ENCODE measurements around the gene HYDIN.
"Not testable (repeated sequence)": the region's sequence is repeated elsewhere in the genome, so short reads cannot be mapped to it uniquely, and the experiment has no call there.

Gene HYDIN

GRCh38 chr16:70930757-70931156, 299.8 kb downstream of the HYDIN start:
- H3K27ac ChIP-seq = not testable (repeated sequence)

- H3K27ac ChIP-seq = peak overlapping the region; percentile 57; the same call in 1 of the 2 replicates
These were observed 308.4 kb downstream of the HYDIN start for GRCh38 chr16:70922164-70922563.

DNA sequence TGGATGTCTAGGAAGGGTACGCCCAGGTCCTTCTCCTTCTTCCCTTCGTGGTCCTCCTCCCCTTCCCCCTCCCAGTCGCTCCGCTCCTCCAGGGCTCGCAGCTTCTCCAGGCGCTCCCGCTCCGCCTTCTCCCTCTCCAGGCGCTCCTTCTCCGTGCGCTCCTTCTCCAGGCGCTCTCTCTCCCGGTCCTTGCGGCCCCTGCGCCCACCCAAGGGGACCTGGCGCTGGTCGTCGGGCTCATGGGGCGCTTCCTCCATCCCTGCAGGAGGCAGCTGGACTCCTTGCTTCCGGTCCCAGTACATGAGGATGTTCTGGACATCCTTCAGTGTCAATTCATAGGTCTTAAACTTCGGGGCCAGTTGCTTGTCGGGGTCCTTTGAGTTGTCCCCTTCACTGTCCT, 309.9 kb downstream of the HYDIN start:
- not testable (repeated sequence) for H3K27ac ChIP-seq

DNA sequence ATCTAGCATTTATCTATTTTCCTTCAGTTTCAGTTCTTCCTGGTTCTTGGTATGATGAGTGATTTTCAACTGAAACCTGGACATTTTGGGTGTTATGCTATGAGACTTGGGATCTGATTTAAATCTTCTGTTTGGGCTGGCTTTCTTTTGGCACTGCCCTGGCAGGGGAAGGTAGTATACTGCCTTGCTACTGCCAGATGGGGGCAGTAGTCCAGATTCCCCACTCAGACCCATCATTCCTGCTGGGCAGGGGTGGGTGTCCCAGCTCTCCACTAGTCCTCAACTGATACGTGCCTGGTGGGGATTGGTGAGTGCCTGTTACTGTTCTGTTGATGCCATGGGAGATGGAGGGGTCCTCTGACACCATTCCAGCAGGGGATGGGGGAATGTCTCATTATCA, 342.3 kb downstream of the HYDIN start:
- not testable (repeated sequence) for H3K27ac ChIP-seq

DNA sequence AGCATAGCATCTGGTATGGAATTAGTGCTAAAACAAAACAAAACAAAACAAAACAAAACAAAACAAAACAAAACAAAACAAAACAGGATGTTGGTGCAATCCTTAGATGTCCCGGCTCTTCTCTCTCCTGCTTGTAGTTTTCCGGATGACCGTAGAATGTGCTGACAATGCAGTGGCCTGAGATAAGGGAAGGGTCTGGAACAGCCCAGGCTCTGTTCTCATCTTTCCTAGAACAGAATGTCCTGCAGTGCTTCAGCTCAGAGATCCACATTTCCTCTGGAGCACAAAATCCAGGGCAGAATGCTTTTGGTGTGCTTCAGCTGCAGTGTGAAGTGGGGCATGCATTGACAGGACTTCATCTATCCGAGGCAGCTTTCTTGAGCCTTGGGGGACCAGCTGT, 345.9 kb downstream of the HYDIN start:
- not testable (repeated sequence) for H3K27ac ChIP-seq

- not testable (repeated sequence) for H3K27ac ChIP-seq
These were observed 348.2 kb downstream of the HYDIN start for GRCh38 chr16:70882311-70882710.

- H3K27ac ChIP-seq = not testable (repeated sequence)
These were observed 352.6 kb downstream of the HYDIN start for GRCh38 chr16:70877895-70878294.

DNA sequence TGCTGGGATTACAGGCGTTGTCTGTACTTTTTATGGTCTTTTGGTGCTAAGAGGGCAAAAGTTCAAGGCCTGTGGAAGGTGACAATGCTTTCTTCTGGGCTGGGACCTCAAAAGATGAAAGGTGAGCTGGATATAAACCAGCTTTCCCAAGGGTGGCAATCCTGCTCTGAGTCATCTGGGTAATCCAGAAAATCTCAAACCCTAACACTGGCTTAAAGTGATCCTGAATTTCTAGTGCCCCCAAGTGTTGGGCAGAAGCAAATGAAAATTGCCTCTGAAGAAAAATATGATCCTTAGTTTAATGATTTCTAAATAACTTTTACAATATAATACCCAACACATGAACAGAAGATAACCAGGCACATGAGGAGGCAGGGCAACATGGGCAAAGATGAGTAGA, 354.1 kb downstream of the HYDIN start:
- not testable (repeated sequence) for H3K27ac ChIP-seq

- not testable (repeated sequence) for H3K27ac ChIP-seq
These were observed 365.8 kb downstream of the HYDIN start for GRCh38 chr16:70864698-70865097.

- H3K27ac ChIP-seq = not testable (repeated sequence)
These were observed 368.5 kb downstream of the HYDIN start for GRCh38 chr16:70861996-70862395.

DNA sequence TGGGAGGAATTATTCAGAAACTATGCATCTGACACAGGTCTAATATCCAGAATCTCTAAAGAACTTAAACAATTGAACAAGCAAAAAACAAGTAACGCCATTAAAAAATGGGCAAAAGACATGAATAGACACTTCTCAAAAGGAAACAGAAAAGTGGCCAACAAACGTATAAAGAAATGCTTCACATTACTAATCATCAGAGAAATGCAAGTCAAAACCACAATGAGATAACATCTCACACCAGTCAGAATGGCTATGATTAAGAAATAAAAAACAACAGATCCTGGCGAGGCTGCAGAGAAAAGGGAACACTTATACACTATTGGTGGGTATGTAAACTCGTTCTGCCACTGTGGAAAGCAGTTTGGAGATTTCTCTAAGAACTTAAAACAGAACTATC, 379.2 kb downstream of the HYDIN start:
- H3K27ac ChIP-seq = not testable (repeated sequence)

GRCh38 chr16:70823498-70824118, 406.9 kb downstream of the HYDIN start:
- H3K27ac ChIP-seq = not testable (repeated sequence)

- H3K27ac ChIP-seq = not testable (repeated sequence)
These were observed 407.8 kb downstream of the HYDIN start for GRCh38 chr16:70822734-70823133.

- H3K27ac ChIP-seq = not testable (repeated sequence)
These were observed 412.4 kb downstream of the HYDIN start for GRCh38 chr16:70818088-70818487.

GRCh38 chr16:70809392-70810060, 421.0 kb downstream of the HYDIN start:
- H3K27ac ChIP-seq = peak overlapping the region; percentile 10; the same call in 1 of the 2 replicates
- TF ChIP-seq CTCF (conservative IDR thresholded peaks at IDR 0.05) = no peak

GRCh38 chr16:70808371-70808770, 422.2 kb downstream of the HYDIN start:
- TF ChIP-seq CTCF (conservative IDR thresholded peaks at IDR 0.05) = no peak
- H3K27ac ChIP-seq = no peak overlapping the region
